ENCODE measurements around the gene SPEN. TPM values are rescaled to one million over a fixed set of nuclear protein-coding genes. Genes with fewer than 3 reads are reported as not detected.

The SPEN gene
- total RNA-seq, 4 donors from 2014 or later: 18.8 to 104 (median 73.8) TPM

GRCh38 chr1:15928971-15929965 is 81.8 kb downstream of the SPEN start:
- H3K9me3 ChIP-seq: no peaks in the 10 kb centered on the region
- H3K27ac ChIP-seq: no peak overlapping the region
- H3K4me1 ChIP-seq: no peaks in the 10 kb centered on the region
- H3K27me3 ChIP-seq: no peaks in the 10 kb centered on the region
- no peak overlapping the region for H3K4me3 ChIP-seq
- no peak for DNase-seq
- intact Hi-C loops (cut with DNase I; ENCODE audit: low total_unique reads): no loop called here
- H3K36me3 ChIP-seq: no peaks in the 10 kb centered on the region
- no peak for TF ChIP-seq CTCF (IDR thresholded peaks at IDR 0.05)
- TF ChIP-seq POLR2A (IDR thresholded peaks at IDR 0.05): no peak

GRCh38 chr1:15931401-15931800 is 83.9 kb downstream of the SPEN start:
- Histone ChIP-seq H3K9me3 (no peaks in the 10 kb centered on the region), H3K27ac (no peak overlapping the region), H3K4me1 (no peaks in the 10 kb centered on the region), H3K36me3 (no peaks in the 10 kb centered on the region), H3K4me3 (no peak overlapping the region), H3K27me3 (no peaks in the 10 kb centered on the region)
- intact Hi-C loops (cut with DNase I; ENCODE audit: low total_unique reads): no loop called here
- DNase-seq: no peak
- TF ChIP-seq POLR2A (IDR thresholded peaks at IDR 0.05) (no peak), CTCF (IDR thresholded peaks at IDR 0.05) (no peak)

GRCh38 chr1:15931884-15932283 is 84.4 kb downstream of the SPEN start:
- H3K4me1 ChIP-seq: no peaks in the 10 kb centered on the region
- H3K36me3 ChIP-seq: no peaks in the 10 kb centered on the region
- no peaks in the 10 kb centered on the region for H3K27me3 ChIP-seq
- TF ChIP-seq CTCF (IDR thresholded peaks at IDR 0.05): no peak
- TF ChIP-seq POLR2A (IDR thresholded peaks at IDR 0.05): no peak
- intact Hi-C loops (cut with DNase I; ENCODE audit: low total_unique reads): no loop called here
- no peak overlapping the region for H3K4me3 ChIP-seq
- no peak for DNase-seq
- H3K27ac ChIP-seq: no peak overlapping the region
- H3K9me3 ChIP-seq: no peaks in the 10 kb centered on the region

GRCh38 chr1:15932612-15933011 is 85.1 kb downstream of the SPEN start:
- H3K27ac ChIP-seq: no peak overlapping the region
- no peaks in the 10 kb centered on the region for H3K27me3 ChIP-seq
- TF ChIP-seq POLR2A (IDR thresholded peaks at IDR 0.05): no peak
- no peak for TF ChIP-seq CTCF (IDR thresholded peaks at IDR 0.05)
- no peaks in the 10 kb centered on the region for H3K36me3 ChIP-seq
- no peaks in the 10 kb centered on the region for H3K9me3 ChIP-seq
- H3K4me1 ChIP-seq: no peaks in the 10 kb centered on the region
- DNase-seq: no peak
- no peak overlapping the region for H3K4me3 ChIP-seq
- intact Hi-C loops (cut with DNase I; ENCODE audit: low total_unique reads): no loop called here

GRCh38 chr1:15933684-15934083 is 86.2 kb downstream of the SPEN start:
- intact Hi-C loops (cut with DNase I; ENCODE audit: low total_unique reads): no loop called here
- Histone ChIP-seq H3K4me1 (no peaks in the 10 kb centered on the region), H3K36me3 (no peaks in the 10 kb centered on the region), H3K9me3 (no peaks in the 10 kb centered on the region), H3K27ac (no peak overlapping the region), H3K27me3 (no peaks in the 10 kb centered on the region), H3K4me3 (no peak overlapping the region)
- no peak for DNase-seq
- TF ChIP-seq POLR2A (IDR thresholded peaks at IDR 0.05) (no peak), CTCF (IDR thresholded peaks at IDR 0.05) (no peak)

Data from uterus (tissue), 4 donors.